ENCODE results near the gene ADAMTS7.
"Not testable (repeated sequence)": the region's sequence is repeated elsewhere in the genome, so short reads cannot be mapped to it uniquely, and the experiment has no call there.

The ADAMTS7 gene

GRCh38 chr15:78842519-78842918 is 31.3 kb upstream of the ADAMTS7 start:
- DNase-seq (ENCODE audit: insufficient read length, low spot score), result no peak
- FAIRE-seq, result peak; percentile 23

GRCh38 chr15:78841891-78842290 is 30.6 kb upstream of the ADAMTS7 start:
- DNase-seq (ENCODE audit: insufficient read length, low spot score) (no peak), FAIRE-seq (no peak)
- TF ChIP-seq POLR2A (IDR thresholded peaks at IDR 0.05; ENCODE audit: low read depth, low read length), result no peak
- TF ChIP-seq POLR2AphosphoS5 (IDR thresholded peaks at IDR 0.05; ENCODE audit: low read depth, low read length), result no peak
- no peak for TF ChIP-seq POU2F2 (IDR thresholded peaks at IDR 0.05; ENCODE audit: low read depth, low read length)
- TF ChIP-seq TAF1 (IDR thresholded peaks at IDR 0.05; ENCODE audit: low read depth, low read length), result no peak
- no peak for TF ChIP-seq PAX5 (IDR thresholded peaks at IDR 0.05; ENCODE audit: insufficient read depth, low read length, severe bottlenecking)
- TF ChIP-seq SPI1 (IDR thresholded peaks at IDR 0.05; ENCODE audit: low read depth, low read length), result no peak

More at GRCh38 chr15:78842519-78842918, 31.3 kb upstream of the ADAMTS7 start:
- TF ChIP-seq PAX5 (IDR thresholded peaks at IDR 0.05; ENCODE audit: insufficient read depth, low read length, severe bottlenecking) (no peak), POLR2A (IDR thresholded peaks at IDR 0.05; ENCODE audit: low read depth, low read length) (no peak), SPI1 (IDR thresholded peaks at IDR 0.05; ENCODE audit: low read depth, low read length) (no peak), TAF1 (IDR thresholded peaks at IDR 0.05; ENCODE audit: low read depth, low read length) (no peak), POU2F2 (IDR thresholded peaks at IDR 0.05; ENCODE audit: low read depth, low read length) (no peak), POLR2AphosphoS5 (IDR thresholded peaks at IDR 0.05; ENCODE audit: low read depth, low read length) (no peak)

DNA sequence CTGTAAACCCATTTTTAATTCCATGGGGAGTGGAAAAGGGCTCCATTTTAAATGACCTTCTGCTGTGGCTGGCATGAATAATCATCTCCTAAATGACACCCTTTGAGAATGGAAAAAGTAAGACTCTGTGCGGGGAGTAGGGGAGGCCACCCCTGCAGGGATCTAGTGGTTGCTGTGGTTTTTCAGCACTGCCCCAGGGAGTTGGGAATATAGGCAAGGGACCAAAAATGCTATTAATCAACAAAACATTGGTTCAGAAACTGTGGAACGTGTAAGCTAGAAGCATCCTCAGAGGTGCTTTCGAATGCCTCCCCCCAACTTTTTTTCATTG is 30.1 kb upstream of the ADAMTS7 start:
- TF ChIP-seq PAX5 (IDR thresholded peaks at IDR 0.05; ENCODE audit: insufficient read depth, low read length, severe bottlenecking) (no peak), POU2F2 (IDR thresholded peaks at IDR 0.05; ENCODE audit: low read depth, low read length) (no peak), TAF1 (IDR thresholded peaks at IDR 0.05; ENCODE audit: low read depth, low read length) (no peak)
- DNase-seq (ENCODE audit: insufficient read length, low spot score) (no peak), FAIRE-seq (no peak)

DNA sequence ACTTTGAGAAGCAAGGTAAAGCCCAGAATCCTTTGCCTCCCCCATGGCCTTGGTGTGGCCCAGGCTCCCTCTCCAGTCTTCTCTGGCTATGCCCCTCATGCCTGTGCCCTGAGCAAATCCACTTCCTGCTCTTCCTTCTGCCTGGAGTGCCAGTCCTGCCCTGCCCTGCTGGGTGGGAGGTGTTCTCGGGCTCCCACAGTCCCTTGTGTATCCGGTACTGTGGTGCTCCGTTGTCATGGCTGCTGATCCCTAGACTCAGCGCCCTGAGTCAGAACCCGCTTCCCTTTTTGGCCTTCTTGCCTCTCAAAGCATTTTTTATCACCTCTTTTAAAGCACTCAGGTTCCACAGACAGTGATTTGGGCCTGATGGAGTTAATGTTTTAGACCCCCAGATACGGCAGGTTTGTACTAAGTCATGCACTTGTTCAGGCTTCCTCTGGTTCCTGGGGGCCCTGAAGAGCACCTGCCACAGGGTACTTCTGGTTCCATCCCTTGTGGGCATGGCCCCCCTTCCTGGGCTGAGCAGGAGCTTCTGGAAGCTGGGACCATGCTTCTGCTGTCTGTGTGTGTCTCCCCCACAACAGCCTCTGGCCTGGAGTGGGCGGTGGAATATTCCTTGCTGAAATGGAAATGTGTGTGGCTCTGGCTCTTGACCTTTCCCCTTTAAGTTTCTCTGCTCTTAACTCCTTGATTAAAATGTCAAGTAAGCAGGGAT is 29.6 kb upstream of the ADAMTS7 start:
- no peak for TF ChIP-seq PAX5 (IDR thresholded peaks at IDR 0.05; ENCODE audit: insufficient read depth, low read length, severe bottlenecking)
- peak; percentile 43 for TF ChIP-seq SPI1 (IDR thresholded peaks at IDR 0.05; ENCODE audit: low read depth, low read length)
- FAIRE-seq (no peak), DNase-seq (ENCODE audit: insufficient read length, low spot score) (no peak)

GRCh38 chr15:78839151-78839550 is 27.9 kb upstream of the ADAMTS7 start:
- not testable (repeated sequence) for DNase-seq (ENCODE audit: insufficient read length, low spot score); FAIRE-seq

DNA sequence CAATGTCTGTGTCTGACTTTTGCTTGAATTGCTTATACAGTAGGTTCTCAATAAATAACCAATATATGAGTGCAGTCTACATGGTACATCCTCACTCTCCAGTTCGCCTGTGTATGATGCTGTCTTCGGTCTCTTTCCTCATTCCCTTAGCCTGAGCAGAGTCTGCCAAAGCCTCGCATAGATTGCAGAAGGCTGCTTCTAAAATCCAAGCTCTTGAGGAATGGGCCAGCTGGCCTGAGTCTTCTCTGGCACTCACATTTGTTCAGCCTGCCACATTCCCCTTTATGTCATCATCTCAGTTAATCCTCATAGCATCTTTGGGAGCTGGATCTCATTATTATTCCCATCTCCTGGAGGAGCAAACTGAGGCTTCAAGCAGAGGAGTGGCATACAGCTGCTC is 27.2 kb upstream of the ADAMTS7 start:
- DNase-seq (ENCODE audit: insufficient read length, low spot score) (no peak), FAIRE-seq (no peak)
- no peak for TF ChIP-seq TAF1 (IDR thresholded peaks at IDR 0.05; ENCODE audit: low read depth, low read length)
- TF ChIP-seq PAX5 (IDR thresholded peaks at IDR 0.05; ENCODE audit: insufficient read depth, low read length, severe bottlenecking), result no peak
- no peak for TF ChIP-seq POU2F2 (IDR thresholded peaks at IDR 0.05; ENCODE audit: low read depth, low read length)
- TF ChIP-seq POLR2AphosphoS5 (IDR thresholded peaks at IDR 0.05; ENCODE audit: low read depth, low read length), result no peak
- TF ChIP-seq SPI1 (IDR thresholded peaks at IDR 0.05; ENCODE audit: low read depth, low read length), result no peak
- TF ChIP-seq POLR2A (IDR thresholded peaks at IDR 0.05; ENCODE audit: low read depth, low read length), result no peak

DNA sequence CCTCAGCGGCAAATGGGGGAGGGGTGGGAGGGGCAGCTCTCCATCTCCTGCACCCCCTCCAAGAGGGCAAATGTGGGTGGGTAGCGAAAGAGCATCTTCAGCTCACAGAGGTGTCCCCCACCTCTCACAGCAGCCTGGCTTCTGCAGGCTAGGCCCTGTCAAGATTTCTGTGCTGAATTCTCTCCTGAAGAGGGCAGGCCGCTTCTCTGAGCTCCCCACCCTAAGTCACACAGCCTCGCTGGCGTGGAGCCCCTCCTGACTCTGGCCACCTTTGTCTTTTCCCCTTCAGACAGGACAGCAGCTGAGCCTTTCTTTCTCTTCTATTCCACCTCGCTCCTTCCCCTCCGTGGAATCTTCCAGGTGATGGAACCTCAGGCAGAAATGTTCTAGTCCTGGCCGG is 26.3 kb upstream of the ADAMTS7 start:
- TF ChIP-seq SPI1 (IDR thresholded peaks at IDR 0.05; ENCODE audit: low read depth, low read length) (no peak), POLR2AphosphoS5 (IDR thresholded peaks at IDR 0.05; ENCODE audit: low read depth, low read length) (no peak), POLR2A (IDR thresholded peaks at IDR 0.05; ENCODE audit: low read depth, low read length) (no peak), PAX5 (IDR thresholded peaks at IDR 0.05; ENCODE audit: insufficient read depth, low read length, severe bottlenecking) (no peak), TAF1 (IDR thresholded peaks at IDR 0.05; ENCODE audit: low read depth, low read length) (no peak), POU2F2 (IDR thresholded peaks at IDR 0.05; ENCODE audit: low read depth, low read length) (no peak)
- FAIRE-seq, result no peak
- DNase-seq (ENCODE audit: insufficient read length, low spot score), result no peak

DNA sequence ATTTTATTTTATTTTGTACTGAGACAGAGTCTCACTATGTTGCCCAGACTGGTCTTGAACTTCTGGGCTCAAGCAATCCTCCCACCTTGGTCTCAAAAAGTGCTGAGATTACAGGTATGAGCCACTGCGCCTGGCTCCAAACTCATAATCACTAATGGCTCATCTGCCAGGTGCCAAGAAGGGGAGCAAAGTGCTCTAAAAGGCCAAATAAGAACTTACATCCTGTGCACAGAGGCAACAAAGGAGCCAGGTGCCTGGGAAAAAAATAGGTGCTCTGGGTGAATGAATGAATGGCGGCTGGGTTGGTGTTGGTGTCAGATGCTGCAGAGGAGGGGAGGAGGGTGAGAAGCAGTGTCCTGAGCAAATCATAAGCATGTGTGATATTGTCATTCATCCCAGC is 25.9 kb upstream of the ADAMTS7 start:
- FAIRE-seq, result no peak
- DNase-seq (ENCODE audit: insufficient read length, low spot score), result no peak
- TF ChIP-seq PAX5 (IDR thresholded peaks at IDR 0.05; ENCODE audit: insufficient read depth, low read length, severe bottlenecking), result no peak

- DNase-seq (ENCODE audit: insufficient read length, low spot score), result no peak
- FAIRE-seq, result no peak
- TF ChIP-seq POLR2AphosphoS5 (IDR thresholded peaks at IDR 0.05; ENCODE audit: low read depth, low read length), result no peak
- TF ChIP-seq POLR2A (IDR thresholded peaks at IDR 0.05; ENCODE audit: low read depth, low read length), result no peak
- TF ChIP-seq PAX5 (IDR thresholded peaks at IDR 0.05; ENCODE audit: insufficient read depth, low read length, severe bottlenecking), result no peak
- TF ChIP-seq SPI1 (IDR thresholded peaks at IDR 0.05; ENCODE audit: low read depth, low read length), result no peak
- TF ChIP-seq POU2F2 (IDR thresholded peaks at IDR 0.05; ENCODE audit: low read depth, low read length), result no peak
- no peak for TF ChIP-seq TAF1 (IDR thresholded peaks at IDR 0.05; ENCODE audit: low read depth, low read length)
Measured at GRCh38 chr15:78836333-78836732, 25.1 kb upstream of the ADAMTS7 start.

GRCh38 chr15:78831229-78832207 is 20.3 kb upstream of the ADAMTS7 start:
- no peak for FAIRE-seq
- no peak for DNase-seq (ENCODE audit: insufficient read length, low spot score)

More at GRCh38 chr15:78831229-78832207, 20.3 kb upstream of the ADAMTS7 start:
- no peak for TF ChIP-seq SPI1 (IDR thresholded peaks at IDR 0.05; ENCODE audit: low read depth, low read length)
- TF ChIP-seq PAX5 (IDR thresholded peaks at IDR 0.05; ENCODE audit: insufficient read depth, low read length, severe bottlenecking), result no peak
- no peak for TF ChIP-seq POU2F2 (IDR thresholded peaks at IDR 0.05; ENCODE audit: low read depth, low read length)
- no peak for TF ChIP-seq TAF1 (IDR thresholded peaks at IDR 0.05; ENCODE audit: low read depth, low read length)
- TF ChIP-seq POLR2A (IDR thresholded peaks at IDR 0.05; ENCODE audit: low read depth, low read length), result no peak
- no peak for TF ChIP-seq POLR2AphosphoS5 (IDR thresholded peaks at IDR 0.05; ENCODE audit: low read depth, low read length)
